ENCODE results near the gene SOWAHD.
"Not testable (repeated sequence)": the region's sequence is repeated elsewhere in the genome, so short reads cannot be mapped to it uniquely, and the experiment has no call there.

The SOWAHD gene

GRCh38 chrX:119757646-119757978 is 776 bp upstream of the SOWAHD start:
- H3K9me3 ChIP-seq (ENCODE audit: control insufficient read depth, low read length), result no peaks in the 10 kb centered on the region
- H3K27ac ChIP-seq (ENCODE audit: insufficient read depth, low read length, poor library complexity, severe bottlenecking), result peak overlapping the region; percentile 61
- no peaks in the 10 kb centered on the region for H3K36me3 ChIP-seq (ENCODE audit: control insufficient read depth, insufficient read depth, low read length)
- peaks cover 32% of the 10 kb centered on the region for H3K4me1 ChIP-seq (ENCODE audit: control insufficient read depth, insufficient read depth, low read length, poor library complexity, severe bottlenecking)
- no peaks in the 10 kb centered on the region for H3K27me3 ChIP-seq (replicated peaks; ENCODE audit: control insufficient read depth, insufficient read depth, low read length, poor library complexity, severe bottlenecking)
- DNase-seq, result no peak
- peak overlapping the region; percentile 64 for H3K4me3 ChIP-seq (ENCODE audit: insufficient read depth, low read depth, low read length, poor library complexity, severe bottlenecking)

GRCh38 chrX:119758731-119759247 is 401 bp downstream of the SOWAHD start:
- Histone ChIP-seq H3K36me3 (ENCODE audit: control insufficient read depth, insufficient read depth, low read length) (no peaks in the 10 kb centered on the region), H3K27me3 (replicated peaks; ENCODE audit: control insufficient read depth, insufficient read depth, low read length, poor library complexity, severe bottlenecking) (no peaks in the 10 kb centered on the region), H3K4me1 (ENCODE audit: control insufficient read depth, insufficient read depth, low read length, poor library complexity, severe bottlenecking) (peaks cover 32% of the 10 kb centered on the region), H3K27ac (ENCODE audit: insufficient read depth, low read length, poor library complexity, severe bottlenecking) (peak overlapping the region; percentile 61), H3K9me3 (ENCODE audit: control insufficient read depth, low read length) (no peaks in the 10 kb centered on the region), H3K4me3 (ENCODE audit: insufficient read depth, low read depth, low read length, poor library complexity, severe bottlenecking) (peak overlapping the region; percentile 64)
- peak; percentile 4 to 29 (median 11) for DNase-seq

GRCh38 chrX:119759248-119759766 is 919 bp downstream of the SOWAHD start:
- H3K27ac ChIP-seq (ENCODE audit: insufficient read depth, low read length, poor library complexity, severe bottlenecking), result peak overlapping the region; percentile 61

GRCh38 chrX:119760026-119760877 is 1.9 kb downstream of the SOWAHD start:
- no peaks in the 10 kb centered on the region for H3K9me3 ChIP-seq (ENCODE audit: control insufficient read depth, low read length)
- no peaks in the 10 kb centered on the region for H3K27me3 ChIP-seq (replicated peaks; ENCODE audit: control insufficient read depth, insufficient read depth, low read length, poor library complexity, severe bottlenecking)
- no peaks in the 10 kb centered on the region for H3K36me3 ChIP-seq (ENCODE audit: control insufficient read depth, insufficient read depth, low read length)
- no peak for DNase-seq
- no peak overlapping the region for H3K4me3 ChIP-seq (ENCODE audit: insufficient read depth, low read depth, low read length, poor library complexity, severe bottlenecking)
- H3K4me1 ChIP-seq (ENCODE audit: control insufficient read depth, insufficient read depth, low read length, poor library complexity, severe bottlenecking), result peaks cover 21% of the 10 kb centered on the region
- H3K27ac ChIP-seq (ENCODE audit: insufficient read depth, low read length, poor library complexity, severe bottlenecking), result no peak overlapping the region

More at GRCh38 chrX:119759248-119759766, 919 bp downstream of the SOWAHD start:
- Histone ChIP-seq H3K9me3 (ENCODE audit: control insufficient read depth, low read length) (no peaks in the 10 kb centered on the region), H3K4me3 (ENCODE audit: insufficient read depth, low read depth, low read length, poor library complexity, severe bottlenecking) (peak overlapping the region; percentile 64), H3K27me3 (replicated peaks; ENCODE audit: control insufficient read depth, insufficient read depth, low read length, poor library complexity, severe bottlenecking) (no peaks in the 10 kb centered on the region), H3K36me3 (ENCODE audit: control insufficient read depth, insufficient read depth, low read length) (no peaks in the 10 kb centered on the region), H3K4me1 (ENCODE audit: control insufficient read depth, insufficient read depth, low read length, poor library complexity, severe bottlenecking) (peaks cover 31% of the 10 kb centered on the region)
- no peak for DNase-seq

GRCh38 chrX:119762718-119763117 is 4.3 kb downstream of the SOWAHD start:
- no peak for DNase-seq
- Histone ChIP-seq H3K36me3 (ENCODE audit: control insufficient read depth, insufficient read depth, low read length) (no peaks in the 10 kb centered on the region), H3K4me1 (ENCODE audit: control insufficient read depth, insufficient read depth, low read length, poor library complexity, severe bottlenecking) (peaks cover under 1% of the 10 kb centered on the region), H3K9me3 (ENCODE audit: control insufficient read depth, low read length) (no peaks in the 10 kb centered on the region), H3K4me3 (ENCODE audit: insufficient read depth, low read depth, low read length, poor library complexity, severe bottlenecking) (no peak overlapping the region), H3K27ac (ENCODE audit: insufficient read depth, low read length, poor library complexity, severe bottlenecking) (no peak overlapping the region), H3K27me3 (replicated peaks; ENCODE audit: control insufficient read depth, insufficient read depth, low read length, poor library complexity, severe bottlenecking) (no peaks in the 10 kb centered on the region)

GRCh38 chrX:119763181-119763580 is 4.8 kb downstream of the SOWAHD start:
- no peak overlapping the region for H3K27ac ChIP-seq (ENCODE audit: insufficient read depth, low read length, poor library complexity, severe bottlenecking)
- no peaks in the 10 kb centered on the region for H3K27me3 ChIP-seq (replicated peaks; ENCODE audit: control insufficient read depth, insufficient read depth, low read length, poor library complexity, severe bottlenecking)
- no peaks in the 10 kb centered on the region for H3K4me1 ChIP-seq (ENCODE audit: control insufficient read depth, insufficient read depth, low read length, poor library complexity, severe bottlenecking)
- no peaks in the 10 kb centered on the region for H3K9me3 ChIP-seq (ENCODE audit: control insufficient read depth, low read length)
- no peaks in the 10 kb centered on the region for H3K36me3 ChIP-seq (ENCODE audit: control insufficient read depth, insufficient read depth, low read length)
- DNase-seq, result no peak
- no peak overlapping the region for H3K4me3 ChIP-seq (ENCODE audit: insufficient read depth, low read depth, low read length, poor library complexity, severe bottlenecking)

- no peak overlapping the region for H3K4me3 ChIP-seq (ENCODE audit: insufficient read depth, low read depth, low read length, poor library complexity, severe bottlenecking)
- H3K36me3 ChIP-seq (ENCODE audit: control insufficient read depth, insufficient read depth, low read length), result no peaks in the 10 kb centered on the region
- no peak overlapping the region for H3K27ac ChIP-seq (ENCODE audit: insufficient read depth, low read length, poor library complexity, severe bottlenecking)
- no peaks in the 10 kb centered on the region for H3K9me3 ChIP-seq (ENCODE audit: control insufficient read depth, low read length)
- no peaks in the 10 kb centered on the region for H3K27me3 ChIP-seq (replicated peaks; ENCODE audit: control insufficient read depth, insufficient read depth, low read length, poor library complexity, severe bottlenecking)
- DNase-seq, result no peak
- H3K4me1 ChIP-seq (ENCODE audit: control insufficient read depth, insufficient read depth, low read length, poor library complexity, severe bottlenecking), result no peaks in the 10 kb centered on the region
These were observed 5.5 kb downstream of the SOWAHD start for GRCh38 chrX:119763836-119764387.

- not testable (repeated sequence) for H3K27me3 ChIP-seq (replicated peaks; ENCODE audit: control insufficient read depth, insufficient read depth, low read length, poor library complexity, severe bottlenecking)
These were observed 10.0 kb downstream of the SOWAHD start for GRCh38 chrX:119768436-119768835.

GRCh38 chrX:119769388-119769787 is 11.0 kb downstream of the SOWAHD start:
- H3K27me3 ChIP-seq (replicated peaks; ENCODE audit: control insufficient read depth, insufficient read depth, low read length, poor library complexity, severe bottlenecking); H3K9me3 ChIP-seq (ENCODE audit: control insufficient read depth, low read length); H3K4me1 ChIP-seq (ENCODE audit: control insufficient read depth, insufficient read depth, low read length, poor library complexity, severe bottlenecking); H3K36me3 ChIP-seq (ENCODE audit: control insufficient read depth, insufficient read depth, low read length); H3K4me3 ChIP-seq (ENCODE audit: insufficient read depth, low read depth, low read length, poor library complexity, severe bottlenecking); DNase-seq; H3K27ac ChIP-seq (ENCODE audit: insufficient read depth, low read length, poor library complexity, severe bottlenecking): not testable (repeated sequence)

More at GRCh38 chrX:119768436-119768835, 10.0 kb downstream of the SOWAHD start:
- not testable (repeated sequence) for H3K9me3 ChIP-seq (ENCODE audit: control insufficient read depth, low read length); DNase-seq; H3K4me1 ChIP-seq (ENCODE audit: control insufficient read depth, insufficient read depth, low read length, poor library complexity, severe bottlenecking); H3K36me3 ChIP-seq (ENCODE audit: control insufficient read depth, insufficient read depth, low read length); H3K4me3 ChIP-seq (ENCODE audit: insufficient read depth, low read depth, low read length, poor library complexity, severe bottlenecking); H3K27ac ChIP-seq (ENCODE audit: insufficient read depth, low read length, poor library complexity, severe bottlenecking)
